Colonic mucosa (tissue), 4 donors: ENCODE data around the gene ZNF516. TPM values are rescaled to one million over a fixed set of nuclear protein-coding genes. Genes with fewer than 3 reads are reported as not detected.
A peak's percentile ranks its signal among the peaks of the same experiment; 100 is the strongest.

Experiments
- DNase-seq: peaks from one replicate; pipeline ENCODE4 v3.0.0-alpha.2; 2020
- H3K27ac ChIP-seq: fragments of 200-600 bp; one replicate; pipeline ENCODE4 v1.8.0; 2021
- H3K27me3 ChIP-seq: fragments of 200-600 bp; one replicate; pipeline ENCODE4 v1.8.0; 2021
- H3K36me3 ChIP-seq: fragments of 200-600 bp; one replicate; pipeline ENCODE4 v1.8.0; 2021
- H3K4me1 ChIP-seq: fragments of 200-600 bp; one replicate; pipeline ENCODE4 v1.8.0; 2021; ENCODE audit warnings: mild to moderate bottlenecking
- H3K4me3 ChIP-seq: fragments of 200-600 bp; one replicate; pipeline ENCODE4 v1.8.0; 2021
- H3K9ac ChIP-seq, 2 donors: one replicate each; pipeline ENCODE4 v1.7.0; 2013; ENCODE audit warnings: control low read depth in 2 of 2, low read depth in 2 of 2, low read length in 2 of 2
- H3K9me3 ChIP-seq: fragments of 200-600 bp; one replicate; pipeline ENCODE4 v1.8.0; 2021
- CTCF ChIP-seq: fragments of 200-600 bp; IDR thresholded peaks from one replicate; pipeline ENCODE4 v1.8.0; 2022; ENCODE audit warnings: antibody characterized with exemption, mild to moderate bottlenecking
- intact Hi-C: fragments of 100-400 bp; cut with DNase I; formaldehyde crosslinking; loops from one replicate; pipeline ENCODE4 v1.14.1; 2022
- total RNA-seq, 2 donors: library from RNA; stranded (reverse); fragmentation: NEBNext Ultra II Directional in 1 of 2; extraction: Animal tissue kit (Norgen Biotek cat#: 25700) in 1 of 2; gene quantifications; one replicate each; pipeline ENCODE4 v1.2.1, GENCODE V29; 2021
- donor health status: healthy.
- donor health status: DM: no; HTN: no; CAD: no.
- donor health status: DM: no; HTN: no; CAD: no.

The ZNF516 gene
- total RNA-seq, 2 donors from 2014 or later, result 15.2 to 21.3 TPM

GRCh38 chr18:76405681-76406356 is 89.2 kb downstream of the ZNF516 start:
- H3K4me1 ChIP-seq, result no peaks in the 10 kb centered on the region
- H3K9ac ChIP-seq, result no peak overlapping the region
- TF ChIP-seq CTCF, result peak; percentile 43
- H3K27ac ChIP-seq, result no peak overlapping the region
- no peaks in the 10 kb centered on the region for H3K27me3 ChIP-seq
- intact Hi-C loops, result loop anchor here (10.0 kb wide), 1 partner anchor 109 kb away; no protein-coding TSS in a partner anchor
- no peaks in the 10 kb centered on the region for H3K9me3 ChIP-seq
- no peaks in the 10 kb centered on the region for H3K36me3 ChIP-seq
- DNase-seq, result peak; percentile 52
- no peak overlapping the region for H3K4me3 ChIP-seq

- no peak for TF ChIP-seq CTCF
- Histone ChIP-seq H3K9me3 (no peaks in the 10 kb centered on the region), H3K4me3 (no peak overlapping the region), H3K36me3 (no peaks in the 10 kb centered on the region), H3K4me1 (no peaks in the 10 kb centered on the region), H3K27me3 (no peaks in the 10 kb centered on the region), H3K27ac (no peak overlapping the region), H3K9ac (no peak overlapping the region)
- intact Hi-C loops, result loop anchor here (10.0 kb wide), 1 partner anchor 110 kb away; no protein-coding TSS in a partner anchor
- no peak for DNase-seq
Observed at GRCh38 chr18:76405280-76405679, 89.8 kb downstream of the ZNF516 start.

- Histone ChIP-seq H3K4me1 (no peaks in the 10 kb centered on the region), H3K27ac (no peak overlapping the region), H3K9ac (no peak overlapping the region), H3K4me3 (no peak overlapping the region), H3K36me3 (no peaks in the 10 kb centered on the region), H3K27me3 (no peaks in the 10 kb centered on the region), H3K9me3 (no peaks in the 10 kb centered on the region)
- no peak for DNase-seq
- TF ChIP-seq CTCF, result no peak
- intact Hi-C loops, result loop anchor here (5.0 to 10.0 kb wide), 2 partner anchors 110 to 213 kb away; no protein-coding TSS in a partner anchor
Observed at GRCh38 chr18:76404345-76404831, 90.7 kb downstream of the ZNF516 start.

GRCh38 chr18:76402026-76402990 is 92.7 kb downstream of the ZNF516 start:
- H3K27ac ChIP-seq, result no peak overlapping the region
- intact Hi-C loops, result loop anchor here (5.0 to 10.0 kb wide), 2 partner anchors 112 to 215 kb away; no protein-coding TSS in a partner anchor
- no peak for DNase-seq
- H3K27me3 ChIP-seq, result no peaks in the 10 kb centered on the region
- H3K9ac ChIP-seq, result no peak overlapping the region
- no peaks in the 10 kb centered on the region for H3K36me3 ChIP-seq
- H3K4me1 ChIP-seq, result no peaks in the 10 kb centered on the region
- no peaks in the 10 kb centered on the region for H3K9me3 ChIP-seq
- no peak for TF ChIP-seq CTCF
- H3K4me3 ChIP-seq, result no peak overlapping the region

- no peaks in the 10 kb centered on the region for H3K36me3 ChIP-seq
- H3K4me1 ChIP-seq, result no peaks in the 10 kb centered on the region
Observed at GRCh38 chr18:76401498-76401897, 93.5 kb downstream of the ZNF516 start.

More at GRCh38 chr18:76401498-76401897, 93.5 kb downstream of the ZNF516 start:
- TF ChIP-seq CTCF, result no peak
- intact Hi-C loops, result loop anchor here (5.0 to 10.0 kb wide), 2 partner anchors 113 to 216 kb away; no protein-coding TSS in a partner anchor
- H3K27ac ChIP-seq, result no peak overlapping the region
- DNase-seq, result no peak
- no peak overlapping the region for H3K9ac ChIP-seq
- H3K27me3 ChIP-seq, result no peaks in the 10 kb centered on the region
- no peak overlapping the region for H3K4me3 ChIP-seq
- no peaks in the 10 kb centered on the region for H3K9me3 ChIP-seq
